Spleen (tissue), 7 donors: Measurements from ENCODE around the gene CAMKK1.

Experiments used
- CTCF ChIP-seq, 11 experiments: fragments of 200-600 bp in 7 of 11; fragments of 450-650 bp in 4 of 11; sonication (generic) in 4 of 11; IDR thresholded peaks in 8 of 11; conservative IDR thresholded peaks in 3 of 11; 1 replicate in 7 of 11; 2 replicates in 4 of 11; pipeline versions ENCODE4 v1.4.0 to v1.8.0; 2016 to 2021; ENCODE audit warnings: antibody characterized with exemption in 11 of 11, inconsistent platforms in 4 of 11, mild to moderate bottlenecking in 1 of 11
- POLR2A ChIP-seq, 3 donors: fragments of 450-650 bp; IDR thresholded peaks; one replicate each; pipeline ENCODE4 v1.5.1; 2017; ENCODE audit warnings: antibody characterized with exemption in 3 of 3, mild to moderate bottlenecking in 1 of 3
- POLR2AphosphoS5 ChIP-seq, 3 donors: sonication (generic); formaldehyde crosslinking; IDR thresholded peaks; one replicate each; pipeline ENCODE4 v1.5.1; 2017; ENCODE audit warnings: antibody characterized with exemption in 3 of 3
- donor health status: DM: no; HTN: no; CAD: no; lungs with moderate emphysema.
- donor health status: DM: no; HTN: no; CAD: no.
- donor health status: DM: no; HTN: no; CAD: no.

- TF ChIP-seq CTCF (IDR thresholded peaks at IDR 0.05 in 8 of 11, conservative IDR thresholded peaks at IDR 0.05 in 3 of 11) (no peak), POLR2AphosphoS5 (IDR thresholded peaks at IDR 0.05) (no peak), POLR2A (IDR thresholded peaks at IDR 0.05) (no peak)
These were observed 45.6 kb downstream of the CAMKK1 start for GRCh38 chr17:3847165-3847670.
